OCI-LY1 (cell line): ENCODE results near the gene PLEKHG4B.

ENCODE experiments used
- H2AFZ ChIP-seq: fragments of 200-600 bp; sonication (generic), shearing (Covaris generic); 2 replicates; pipeline ENCODE4 v1.6.0; 2014; ENCODE audit warnings: antibody characterized with exemption, mild to moderate bottlenecking, low read length
- H3F3A ChIP-seq: fragments of 200-600 bp; sonication (generic), shearing (Covaris generic); 2 replicates; pipeline ENCODE4 v1.6.0; 2014; ENCODE audit warnings: mild to moderate bottlenecking, antibody characterized with exemption, low read length, moderate library complexity; ENCODE audit not compliant: insufficient read depth
- H3K27ac ChIP-seq: fragments of 200-600 bp; sonication (generic); 2 replicates; pipeline ENCODE4 v1.5.1; 2014; ENCODE audit warnings: low read length, mixed run types, mild to moderate bottlenecking, low read depth; ENCODE audit not compliant: poor library complexity, severe bottlenecking
- H3K27me3 ChIP-seq: fragments of 200-600 bp; sonication (generic); 2 replicates; pipeline ENCODE4 v1.6.0; 2014; ENCODE audit warnings: antibody characterized with exemption, mild to moderate bottlenecking, low read length, moderate library complexity; ENCODE audit not compliant: insufficient read depth
- H3K36me3 ChIP-seq: fragments of 200-600 bp; sonication (generic); 2 replicates; pipeline ENCODE4 v1.6.1; 2014; ENCODE audit warnings: mild to moderate bottlenecking, antibody characterized with exemption, low read length, moderate library complexity, mixed read lengths; ENCODE audit not compliant: insufficient read depth
- H3K4me1 ChIP-seq: fragments of 200-600 bp; sonication (generic); 2 replicates; pipeline ENCODE4 v1.5.1; 2014; ENCODE audit warnings: mild to moderate bottlenecking, low read length, moderate library complexity; ENCODE audit not compliant: insufficient read depth, severe bottlenecking
- H3K4me2 ChIP-seq: fragments of 200-600 bp; sonication (generic), shearing (Covaris generic); 2 replicates; pipeline ENCODE4 v1.6.1; 2014; ENCODE audit warnings: low read length
- H3K4me3 ChIP-seq: fragments of 200-600 bp; sonication (generic); 2 replicates; pipeline ENCODE4 v1.5.1; 2014; ENCODE audit warnings: low read length, low read depth, mild to moderate bottlenecking, mixed read lengths; ENCODE audit not compliant: poor library complexity, severe bottlenecking
- H3K79me2 ChIP-seq: fragments of 200-600 bp; shearing (Covaris generic); 2 replicates; pipeline ENCODE4 v1.6.1; 2016; ENCODE audit warnings: mixed run types, low read length, mixed read lengths; ENCODE audit not compliant: insufficient read depth
- H3K9ac ChIP-seq: fragments of 200-600 bp; sonication (generic), shearing (Covaris generic); 2 replicates; pipeline ENCODE4 v1.6.1; 2014; ENCODE audit warnings: mild to moderate bottlenecking, low read length, mixed read lengths
- H3K9me2 ChIP-seq: fragments of 200-600 bp; sonication (generic), shearing (Covaris generic); 2 replicates; pipeline ENCODE4 v1.6.1; 2014; ENCODE audit warnings: low read depth, mild to moderate bottlenecking, low read length, mixed read lengths
- H3K9me3 ChIP-seq: fragments of 200-600 bp; shearing (Covaris generic); 2 replicates; pipeline ENCODE4 v1.6.1; 2014; ENCODE audit warnings: low read length, mixed read lengths
- H4K20me1 ChIP-seq: fragments of 200-600 bp; sonication (generic), shearing (Covaris generic); 2 replicates; pipeline ENCODE4 v1.6.0; 2016; ENCODE audit warnings: mild to moderate bottlenecking, low read length; ENCODE audit not compliant: insufficient read depth
- EZH2 ChIP-seq: fragments of 200-600 bp; sonication (generic), shearing (Covaris generic); IDR thresholded peaks from 2 replicates; pipeline ENCODE4 v1.8.0; 2017; ENCODE audit warnings: borderline replicate concordance, mixed run types, mild to moderate bottlenecking, antibody characterized with exemption, low read length, moderate library complexity, mixed read lengths
- TF ChIP-seq, protein P1 (sequence below): fragments of 200-600 bp; sonication (generic), shearing (Covaris generic); IDR thresholded peaks from 2 replicates; pipeline ENCODE4 v1.5.1; 2017; ENCODE audit warnings: mild to moderate bottlenecking, antibody characterized with exemption, low read length, moderate library complexity, mixed read lengths

The PLEKHG4B gene

DNA sequence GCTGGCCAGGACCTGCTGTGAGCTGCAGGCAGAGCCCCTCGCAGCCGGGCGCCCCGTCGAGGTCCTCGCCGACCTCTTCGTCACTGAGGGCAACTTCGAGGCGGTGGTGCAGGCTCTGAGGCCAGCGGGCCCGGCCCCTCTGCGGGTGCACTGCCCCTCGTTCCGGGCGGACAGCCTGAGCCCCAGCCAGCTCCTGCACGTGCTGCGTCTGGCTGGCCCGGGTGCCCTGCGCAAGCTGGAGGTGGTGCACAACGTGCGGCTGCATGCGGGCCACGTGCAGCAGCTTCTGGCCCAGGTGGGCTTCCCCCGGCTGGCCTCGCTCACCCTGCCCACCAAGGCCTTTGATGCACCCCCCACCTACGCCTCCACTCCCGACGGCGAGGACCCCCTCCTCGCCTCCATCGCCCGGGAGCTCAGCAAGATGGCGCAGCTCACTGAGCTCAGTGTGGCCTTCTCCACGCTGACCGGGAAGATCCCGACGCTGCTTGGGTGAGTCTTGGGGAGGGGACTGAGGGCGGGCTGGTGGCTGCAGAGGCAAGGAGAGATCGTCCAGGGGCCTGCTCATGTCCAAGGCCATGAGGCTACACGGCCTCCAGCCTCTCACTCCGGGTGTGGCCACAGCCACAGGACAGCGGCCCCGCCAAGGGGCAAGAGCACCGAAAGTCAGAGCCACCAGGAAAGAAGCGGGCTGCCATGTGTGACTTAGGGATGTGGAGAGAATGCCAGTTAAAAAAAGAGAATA lies 100.2 kb downstream of the PLEKHG4B start:
- H3K4me3 ChIP-seq, result peak overlapping the region; percentile 28
- H3K9me2 ChIP-seq, result no peaks in the 10 kb centered on the region
- no peaks in the 10 kb centered on the region for H3K9me3 ChIP-seq
- no peaks in the 10 kb centered on the region for H3K79me2 ChIP-seq
- H3F3A ChIP-seq, result no peaks in the 10 kb centered on the region
- no peaks in the 10 kb centered on the region for H3K36me3 ChIP-seq
- H3K4me1 ChIP-seq, result peaks cover 62% of the 10 kb centered on the region
- H3K27me3 ChIP-seq, result no peaks in the 10 kb centered on the region
- H3K27ac ChIP-seq, result no peak overlapping the region
- no peak for TF ChIP-seq EZH2
- TF ChIP-seq, protein P1, sequence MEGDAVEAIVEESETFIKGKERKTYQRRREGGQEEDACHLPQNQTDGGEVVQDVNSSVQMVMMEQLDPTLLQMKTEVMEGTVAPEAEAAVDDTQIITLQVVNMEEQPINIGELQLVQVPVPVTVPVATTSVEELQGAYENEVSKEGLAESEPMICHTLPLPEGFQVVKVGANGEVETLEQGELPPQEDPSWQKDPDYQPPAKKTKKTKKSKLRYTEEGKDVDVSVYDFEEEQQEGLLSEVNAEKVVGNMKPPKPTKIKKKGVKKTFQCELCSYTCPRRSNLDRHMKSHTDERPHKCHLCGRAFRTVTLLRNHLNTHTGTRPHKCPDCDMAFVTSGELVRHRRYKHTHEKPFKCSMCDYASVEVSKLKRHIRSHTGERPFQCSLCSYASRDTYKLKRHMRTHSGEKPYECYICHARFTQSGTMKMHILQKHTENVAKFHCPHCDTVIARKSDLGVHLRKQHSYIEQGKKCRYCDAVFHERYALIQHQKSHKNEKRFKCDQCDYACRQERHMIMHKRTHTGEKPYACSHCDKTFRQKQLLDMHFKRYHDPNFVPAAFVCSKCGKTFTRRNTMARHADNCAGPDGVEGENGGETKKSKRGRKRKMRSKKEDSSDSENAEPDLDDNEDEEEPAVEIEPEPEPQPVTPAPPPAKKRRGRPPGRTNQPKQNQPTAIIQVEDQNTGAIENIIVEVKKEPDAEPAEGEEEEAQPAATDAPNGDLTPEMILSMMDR, result no peak
- H3K9ac ChIP-seq, result no peak overlapping the region; the same call in 1 of the 2 replicates
- no peaks in the 10 kb centered on the region for H4K20me1 ChIP-seq
- H3K4me2 ChIP-seq, result peak overlapping the region; percentile 44
- H2AFZ ChIP-seq, result no peak overlapping the region

DNA sequence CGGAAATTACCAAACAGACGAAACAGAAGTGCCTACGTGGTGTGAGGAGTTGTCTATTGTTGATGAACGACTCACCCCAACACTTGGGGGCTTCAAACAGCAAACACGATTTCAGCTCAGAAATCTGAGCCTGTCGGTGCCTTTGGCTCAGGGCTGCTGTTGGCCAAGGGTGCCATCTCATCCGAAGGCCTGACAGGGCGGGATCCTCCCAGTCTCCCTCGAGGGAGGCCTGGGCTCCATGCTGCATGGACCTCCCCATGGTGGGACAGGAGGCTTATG lies 100.7 kb downstream of the PLEKHG4B start:
- Histone ChIP-seq H3K4me1 (peaks cover 62% of the 10 kb centered on the region), H3F3A (no peaks in the 10 kb centered on the region), H4K20me1 (no peaks in the 10 kb centered on the region), H3K9me2 (no peaks in the 10 kb centered on the region), H3K4me2 (no peak overlapping the region), H3K79me2 (no peaks in the 10 kb centered on the region), H3K27me3 (no peaks in the 10 kb centered on the region), H2AFZ (no peak overlapping the region), H3K36me3 (no peaks in the 10 kb centered on the region), H3K9ac (no peak overlapping the region), H3K4me3 (no peak overlapping the region), H3K9me3 (no peaks in the 10 kb centered on the region), H3K27ac (no peak overlapping the region)
- no peak for TF ChIP-seq EZH2
- TF ChIP-seq, protein P1, result no peak

DNA sequence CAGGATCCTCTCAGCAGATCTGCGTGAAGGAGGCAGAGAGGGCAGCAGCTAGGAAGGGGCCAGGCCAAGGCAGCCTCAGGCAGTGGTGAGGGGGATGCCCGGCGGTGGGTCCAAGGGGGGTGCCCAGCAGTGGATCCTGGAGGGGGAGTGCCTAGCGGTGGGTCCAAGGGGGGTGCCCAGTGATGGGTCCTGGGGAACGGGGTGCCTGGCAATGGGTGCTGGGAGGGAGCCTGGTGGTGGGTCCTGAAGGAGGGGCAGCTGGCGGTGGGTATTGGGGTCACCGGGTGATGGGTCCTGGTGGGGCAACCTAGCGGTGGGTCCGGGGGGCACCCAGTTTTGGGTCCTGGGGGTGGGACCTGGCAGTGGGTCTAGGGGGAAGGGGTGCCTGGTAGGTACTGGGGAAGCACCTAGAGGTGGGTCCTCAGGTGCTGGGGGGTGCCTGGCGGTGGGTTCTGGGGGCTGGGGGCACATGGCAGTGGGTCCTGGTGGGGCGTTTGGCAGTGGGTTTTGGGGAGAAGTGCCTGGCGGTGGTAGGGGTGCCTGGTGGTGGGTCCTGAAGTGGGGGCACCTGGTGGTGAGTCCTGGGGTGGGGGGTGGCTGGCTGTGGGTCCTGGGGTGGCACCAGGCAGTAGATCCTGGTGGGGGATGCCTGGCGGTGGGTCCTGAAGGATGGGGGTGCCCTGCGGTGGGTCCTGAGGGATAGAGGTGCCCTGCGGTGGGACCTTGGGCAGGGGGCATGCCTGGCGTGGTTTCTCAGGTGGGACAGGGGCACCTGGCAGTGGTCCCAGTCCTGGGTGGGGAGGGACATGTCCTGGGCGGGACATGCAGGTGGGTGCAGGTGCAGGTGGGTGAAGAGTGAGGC lies 101.2 kb downstream of the PLEKHG4B start:
- no peaks in the 10 kb centered on the region for H3K9me3 ChIP-seq
- H3K9me2 ChIP-seq, result no peaks in the 10 kb centered on the region
- H3K4me2 ChIP-seq, result no peak overlapping the region
- H2AFZ ChIP-seq, result no peak overlapping the region
- no peaks in the 10 kb centered on the region for H3F3A ChIP-seq
- no peaks in the 10 kb centered on the region for H4K20me1 ChIP-seq
- no peak overlapping the region for H3K4me3 ChIP-seq
- TF ChIP-seq, protein P1, result no peak
- TF ChIP-seq EZH2, result no peak
- H3K36me3 ChIP-seq, result no peaks in the 10 kb centered on the region
- H3K4me1 ChIP-seq, result peaks cover 61% of the 10 kb centered on the region
- no peak overlapping the region for H3K27ac ChIP-seq
- no peaks in the 10 kb centered on the region for H3K79me2 ChIP-seq
- no peaks in the 10 kb centered on the region for H3K27me3 ChIP-seq
- H3K9ac ChIP-seq, result no peak overlapping the region
